T-helper 22 cell (primary cell): ENCODE data around the gene ZNF774.
A peak's percentile ranks its signal among the peaks of the same experiment; 100 is the strongest.
"Not testable (repeated sequence)": the region's sequence is repeated elsewhere in the genome, so short reads cannot be mapped to it uniquely, and the experiment has no call there.

Experiments used
- DNase-seq: peaks from one replicate; pipeline ENCODE4 v3.0.0-alpha.2; 2020; ENCODE audit warnings: low read depth

ZNF774 gene

DNA sequence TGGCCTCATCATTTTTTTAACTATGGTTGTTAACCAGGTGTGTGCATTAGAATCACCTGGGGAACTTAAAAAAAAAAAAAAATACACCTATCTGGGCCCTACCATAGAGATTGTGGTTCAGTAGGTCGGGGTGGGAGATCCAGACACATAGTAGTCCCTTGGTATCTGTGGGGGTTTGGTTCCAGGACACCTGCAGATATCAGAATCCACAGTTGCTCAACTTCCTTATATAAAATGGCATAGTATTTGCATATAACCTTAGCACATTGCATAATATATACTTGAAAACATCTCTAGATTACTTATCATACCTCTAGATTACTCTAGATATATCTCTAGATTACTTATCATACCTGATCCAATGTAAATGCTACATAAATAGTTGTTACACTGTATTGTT lies 41.0 kb downstream of the ZNF774 start:
- no peak for DNase-seq

DNA sequence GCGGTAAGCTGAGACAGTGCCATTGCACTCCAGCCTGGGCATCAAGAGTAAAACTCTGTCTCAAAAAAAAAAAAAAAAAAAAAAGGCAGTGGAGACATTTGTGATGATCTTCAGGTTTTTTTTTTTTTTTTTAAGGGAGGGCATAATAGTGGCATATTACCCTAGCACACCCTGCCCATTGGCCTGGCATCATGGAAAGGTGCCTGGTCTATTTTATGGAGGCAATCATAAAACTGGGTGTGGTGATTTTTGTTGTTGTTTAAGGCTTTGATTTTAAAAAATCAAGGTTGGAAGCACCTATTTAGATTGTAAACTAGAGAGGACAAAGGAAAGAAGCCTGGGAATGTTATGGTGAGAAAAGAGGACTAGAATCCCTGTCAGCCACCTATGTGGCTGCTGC lies 42.0 kb downstream of the ZNF774 start:
- DNase-seq: no peak

DNA sequence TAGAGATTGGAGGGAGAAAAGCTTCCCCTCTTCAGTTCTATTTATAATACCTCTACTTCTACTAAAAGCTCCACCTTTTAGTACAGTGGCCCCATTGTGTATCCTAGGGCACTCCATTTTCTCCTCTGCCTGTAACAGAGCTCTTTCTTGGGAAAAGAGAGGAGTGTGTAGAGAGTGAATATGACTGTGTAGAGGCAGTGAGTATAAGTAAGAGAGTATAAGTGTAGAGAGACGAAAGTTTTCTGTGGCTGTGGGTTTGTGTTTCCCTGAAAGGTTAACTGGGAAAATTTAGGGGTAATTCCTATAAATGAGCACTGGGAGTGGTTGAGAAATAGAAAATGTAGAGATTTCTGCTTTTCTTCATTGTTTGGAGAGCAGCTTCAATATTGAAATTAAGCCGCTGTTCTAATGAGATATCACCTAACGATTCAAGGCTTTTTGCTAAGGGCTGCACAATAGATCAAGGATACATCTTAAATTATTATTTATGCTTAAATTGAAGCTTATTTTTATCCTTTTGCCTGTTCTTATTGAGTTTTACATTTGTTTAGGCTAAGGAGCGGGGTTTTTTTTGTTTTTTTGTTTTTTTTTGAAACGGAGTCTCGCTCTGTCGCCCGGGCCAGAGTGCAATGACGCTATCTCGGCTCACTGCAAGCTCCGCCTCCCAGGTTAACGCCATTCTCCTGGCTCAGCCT lies 42.8 kb downstream of the ZNF774 start:
- DNase-seq: no peak

DNA sequence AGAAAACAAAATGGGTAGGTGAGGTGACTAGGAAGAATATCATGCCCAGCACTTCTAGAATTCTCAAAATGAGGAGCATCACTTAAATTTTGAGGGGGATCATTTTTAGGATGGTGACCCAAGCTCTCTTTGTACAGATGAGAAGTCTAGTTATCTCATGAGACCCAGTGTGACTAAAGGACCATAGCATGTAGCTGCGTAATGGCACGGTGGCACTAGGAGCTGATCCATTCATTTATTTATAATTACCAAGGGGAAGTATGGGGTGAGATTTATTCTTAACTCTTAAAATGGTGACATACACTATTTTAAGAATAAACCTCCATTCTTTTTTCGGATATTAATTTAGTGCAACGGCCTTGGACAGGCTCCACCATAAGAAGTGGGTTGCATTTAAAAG lies 44.2 kb downstream of the ZNF774 start:
- no peak for DNase-seq

DNA sequence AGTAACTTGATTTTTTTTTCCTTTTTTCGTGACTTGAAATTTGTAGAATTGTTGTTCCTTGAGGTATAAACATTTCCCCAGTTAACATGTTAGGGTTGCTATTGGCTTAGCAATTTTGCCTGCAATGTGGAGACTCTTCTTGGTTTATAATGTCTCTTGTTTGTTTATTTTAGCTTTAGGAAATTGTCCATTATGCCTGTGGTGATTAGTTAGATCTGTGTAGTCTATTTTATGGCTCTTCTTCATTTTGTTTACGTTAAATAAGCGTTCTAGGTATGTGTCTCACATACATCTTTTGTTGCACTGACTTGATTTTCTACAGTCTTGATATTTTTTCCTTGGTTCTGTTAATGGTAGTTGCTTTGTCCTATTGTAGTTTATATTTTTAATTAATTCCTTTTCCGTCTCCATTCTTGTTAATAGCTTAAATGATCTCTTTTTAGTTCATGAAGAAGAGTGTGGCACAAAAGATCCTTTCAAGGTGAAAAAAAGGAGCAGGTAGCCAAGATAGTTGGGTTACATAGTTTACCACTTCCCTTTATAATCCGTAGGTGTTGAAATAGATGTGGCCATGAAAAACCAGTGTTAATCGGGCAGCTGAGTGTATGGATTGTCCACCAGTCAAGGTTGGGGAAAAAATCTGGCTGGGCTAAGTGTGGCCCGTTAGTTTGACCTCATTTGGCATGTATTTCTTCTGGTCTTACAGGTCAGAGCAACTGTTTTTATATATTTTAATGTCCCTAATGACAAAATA lies 48.1 kb downstream of the ZNF774 start:
- DNase-seq: no peak

DNA sequence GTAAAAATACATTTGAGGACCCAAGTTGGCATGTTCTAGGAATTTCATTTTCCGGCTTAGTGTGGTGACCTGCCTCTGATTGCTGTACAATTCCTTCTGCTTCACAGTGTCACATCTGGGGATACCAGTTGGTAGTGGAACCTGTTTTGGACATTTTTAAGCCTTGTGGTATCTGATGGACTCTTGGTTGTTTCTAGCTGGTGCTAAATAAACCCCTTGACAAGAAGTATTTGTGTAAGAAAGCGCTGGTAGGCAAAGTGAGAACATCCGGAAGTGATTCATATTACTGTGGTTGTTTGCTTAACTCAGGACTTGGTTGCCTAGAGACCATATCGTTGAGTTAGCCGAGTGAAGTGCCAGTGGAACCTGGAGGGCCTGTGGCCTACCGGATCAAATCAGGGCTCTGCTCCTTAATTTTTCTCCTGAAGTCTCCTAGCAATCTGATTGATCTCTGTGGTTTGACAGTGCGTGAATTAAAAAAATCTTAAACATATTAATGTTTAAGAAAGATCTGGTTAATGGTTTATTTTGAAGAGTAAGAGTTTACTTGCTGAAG lies 48.8 kb downstream of the ZNF774 start:
- peak; percentile 68 for DNase-seq

DNA sequence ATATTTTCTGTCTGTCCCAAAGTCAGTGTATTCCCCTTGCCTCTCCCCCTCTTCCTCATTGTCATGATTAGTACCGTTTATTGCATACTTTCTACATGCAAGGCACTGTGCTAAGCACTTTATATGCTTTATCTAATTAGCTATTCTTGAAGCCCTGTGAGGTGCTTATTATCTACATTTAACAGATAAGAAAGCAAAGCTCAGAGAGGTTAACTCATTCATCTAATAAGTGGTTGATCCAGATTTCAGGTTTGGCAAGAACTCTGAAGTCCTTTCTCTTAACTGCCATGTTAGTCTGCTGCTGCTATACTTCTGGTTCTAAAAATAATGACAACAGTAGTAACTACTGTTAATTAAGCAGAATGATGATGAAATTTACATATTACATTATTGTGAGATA lies 49.4 kb downstream of the ZNF774 start:
- DNase-seq: no peak

DNA sequence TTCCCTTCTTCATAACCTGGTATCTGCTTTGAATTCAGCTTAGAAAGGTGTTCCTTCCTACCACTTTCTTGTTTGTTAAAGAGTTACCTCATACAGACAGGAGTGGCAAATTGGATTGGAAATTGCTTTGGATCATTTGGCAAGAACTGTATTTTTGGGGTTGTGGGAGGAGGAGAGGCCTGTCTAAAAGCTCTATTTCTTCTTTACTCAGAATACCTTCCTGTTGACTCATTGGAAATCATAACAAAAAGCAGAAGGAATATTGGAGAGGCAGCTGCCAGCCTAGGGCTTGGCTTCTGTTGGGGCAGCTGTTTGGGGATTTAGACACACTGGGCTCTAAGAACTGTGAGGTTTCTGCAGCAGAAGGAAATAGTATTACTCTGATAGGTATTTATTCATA lies 50.1 kb downstream of the ZNF774 start:
- no peak for DNase-seq

DNA sequence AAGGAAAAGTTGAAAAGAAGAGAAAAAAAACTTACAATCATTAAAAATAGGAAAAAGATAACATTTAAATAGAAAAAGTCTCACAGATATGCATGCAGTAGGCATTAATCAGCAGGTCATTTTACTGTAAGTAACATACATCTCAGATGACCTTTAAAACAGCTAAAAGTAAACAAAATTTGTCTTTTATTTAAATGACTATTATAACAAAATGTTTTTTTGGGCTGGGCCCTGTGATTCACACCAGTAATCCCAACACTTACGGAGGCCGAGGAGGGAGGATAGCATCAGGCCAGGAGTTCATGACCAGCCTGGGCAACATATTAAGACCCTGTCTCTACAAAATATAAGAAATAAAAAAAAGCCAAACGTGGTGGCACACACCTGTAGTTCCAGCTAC lies 50.7 kb downstream of the ZNF774 start:
- DNase-seq: no peak

DNA sequence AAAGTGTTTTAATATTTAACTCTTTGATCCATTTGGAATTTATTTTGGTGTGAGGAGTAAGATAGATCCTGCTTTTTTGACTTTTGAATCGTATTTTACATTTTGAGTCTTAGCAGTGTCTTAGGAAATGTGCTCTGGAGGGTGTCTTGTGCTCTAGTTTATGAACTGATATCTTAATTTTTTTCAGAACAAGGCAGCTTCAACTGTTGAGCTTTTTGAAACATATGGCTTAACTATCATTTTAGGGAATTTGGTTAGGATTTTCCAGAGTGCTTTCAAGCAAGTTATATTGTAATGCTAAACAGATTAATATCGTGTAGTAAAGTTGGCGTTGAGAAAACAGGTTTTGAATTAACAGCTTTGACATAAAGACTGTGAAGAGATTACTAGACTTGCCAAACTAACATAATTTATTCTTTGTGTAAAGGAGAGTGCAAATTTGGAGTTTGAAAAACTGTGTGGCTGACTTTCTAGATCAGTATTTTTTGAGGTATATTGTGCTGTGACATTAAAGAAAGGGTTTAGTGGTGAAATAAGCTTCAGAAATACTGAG lies 53.0 kb downstream of the ZNF774 start:
- no peak for DNase-seq

DNA sequence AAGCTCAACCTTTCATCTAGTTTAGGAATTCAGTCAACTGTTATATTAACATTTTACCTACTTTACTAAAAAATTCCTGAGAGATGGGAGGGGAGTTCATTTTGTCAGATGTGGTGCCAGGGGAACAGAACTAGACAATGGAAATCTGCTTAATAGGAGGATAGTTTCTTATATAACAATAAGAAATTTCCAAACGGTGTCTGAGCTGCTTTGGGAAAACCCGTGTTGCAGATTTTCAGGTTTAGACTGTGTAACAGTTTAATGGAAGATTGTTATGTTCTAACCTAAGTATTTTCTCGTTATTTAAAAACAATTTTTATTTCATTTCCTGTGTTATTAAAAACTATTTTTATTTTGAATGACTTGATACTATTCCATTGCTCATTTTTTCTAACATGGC lies 55.3 kb downstream of the ZNF774 start:
- DNase-seq: no peak

DNA sequence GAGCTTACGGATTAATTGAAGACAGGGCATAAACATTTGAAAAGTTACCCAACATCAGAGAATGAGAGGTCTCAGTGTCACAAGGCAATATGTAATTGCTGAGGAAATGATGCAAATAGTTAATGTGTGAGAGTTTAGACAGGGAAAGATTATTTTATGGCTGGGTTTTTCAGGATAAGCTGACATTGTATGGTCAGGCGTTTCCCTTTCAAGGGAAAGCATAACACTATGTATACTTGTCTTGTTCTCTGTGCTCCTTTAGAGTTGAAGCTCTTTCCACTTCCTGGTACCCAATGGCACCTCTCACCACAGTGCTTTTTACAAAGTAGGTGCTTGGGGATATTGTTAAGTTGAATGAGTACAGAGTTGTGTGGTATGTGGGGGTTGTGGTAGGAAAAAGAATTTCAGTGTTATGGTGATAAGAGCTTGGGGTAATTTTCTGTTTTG lies 55.8 kb downstream of the ZNF774 start:
- DNase-seq: no peak

DNA sequence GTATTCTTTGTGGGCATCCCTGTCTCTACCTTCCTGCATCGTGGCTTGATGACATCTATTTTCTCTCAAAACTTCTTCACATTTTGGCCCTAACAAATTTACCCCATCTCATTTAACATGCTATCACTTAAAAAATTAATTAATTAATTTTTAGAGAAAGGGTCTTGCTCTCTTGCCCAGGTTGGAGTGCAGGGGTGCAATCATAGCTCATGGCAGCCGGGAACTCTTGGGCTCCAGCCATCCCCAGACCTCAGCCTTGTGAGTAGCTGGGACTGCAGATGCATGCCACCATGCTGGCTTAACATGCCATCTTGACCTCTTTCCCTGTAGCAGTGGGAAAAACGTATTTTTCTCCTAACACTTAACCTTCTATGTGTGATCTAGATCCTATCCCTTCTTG lies 56.6 kb downstream of the ZNF774 start:
- DNase-seq: no peak

DNA sequence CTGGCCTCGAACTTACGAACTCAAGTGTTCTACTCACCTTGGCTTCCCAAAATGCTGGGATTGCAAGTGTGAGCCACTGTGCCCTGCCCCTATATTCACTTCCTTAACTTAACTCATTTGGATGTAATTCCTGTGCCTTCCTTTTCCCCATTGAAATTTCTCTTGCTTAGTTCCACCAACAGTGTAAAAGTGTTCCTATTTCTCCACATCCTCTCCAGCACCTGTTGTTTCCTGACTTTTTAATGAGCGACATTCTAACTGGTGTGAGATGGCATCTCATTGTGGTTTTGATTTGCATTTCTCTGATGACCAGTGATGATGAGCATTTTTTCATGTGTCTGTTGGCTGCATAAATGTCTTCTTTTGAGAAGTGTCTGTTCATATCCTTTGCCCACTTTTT lies 57.5 kb downstream of the ZNF774 start:
- DNase-seq: not testable (repeated sequence)

DNA sequence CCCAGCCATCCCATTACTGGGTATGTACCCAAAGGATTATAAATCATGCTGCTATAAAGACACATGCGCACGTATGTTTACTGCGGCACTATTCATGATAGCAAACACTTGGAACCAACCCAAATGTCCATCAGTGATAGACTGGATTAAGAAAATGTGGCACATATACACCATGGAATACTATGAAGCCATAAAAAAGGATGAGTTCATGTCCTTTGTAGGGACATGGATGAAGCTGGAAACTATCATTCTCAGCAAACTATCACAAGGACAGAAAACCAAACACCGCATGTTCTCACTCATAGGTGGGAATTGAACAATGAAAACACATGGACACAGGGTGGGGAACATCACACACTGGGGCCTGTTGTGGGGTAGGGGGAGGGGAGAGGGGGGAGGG lies 58.2 kb downstream of the ZNF774 start:
- not testable (repeated sequence) for DNase-seq

DNA sequence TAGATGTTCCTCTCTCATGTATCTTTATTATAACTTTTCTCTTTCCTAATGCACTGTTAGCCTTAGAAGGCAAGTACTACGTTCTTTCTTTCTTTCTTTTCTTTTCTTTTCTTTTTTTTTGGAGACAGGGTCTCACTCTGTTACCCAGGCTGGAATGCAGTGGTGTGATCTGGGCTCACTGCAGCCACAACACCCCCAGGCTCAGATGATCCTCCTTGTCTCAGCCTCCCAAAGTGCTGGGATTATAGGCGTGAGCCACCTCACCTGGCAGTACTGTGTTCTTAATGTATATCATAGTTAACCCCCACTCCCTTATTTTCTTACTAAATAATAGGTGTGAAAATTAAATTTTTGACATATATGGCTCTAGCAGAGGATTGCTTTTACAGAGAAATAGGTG lies 59.1 kb downstream of the ZNF774 start:
- no peak for DNase-seq
